22Rv1 (cell line): ENCODE measurements around the gene NDUFB8.

ENCODE experiments used
- ZFX ChIP-seq: fragments of 450-650 bp; IDR thresholded peaks from 2 replicates; pipeline ENCODE4 v1.6.1; 2017; ENCODE audit warnings: antibody characterized with exemption, borderline replicate concordance
- TF ChIP-seq, protein P1 (sequence below): fragments of 450-650 bp; IDR thresholded peaks from 2 replicates; pipeline ENCODE4 v1.5.1; 2017; ENCODE audit warnings: mild to moderate bottlenecking

DNA sequence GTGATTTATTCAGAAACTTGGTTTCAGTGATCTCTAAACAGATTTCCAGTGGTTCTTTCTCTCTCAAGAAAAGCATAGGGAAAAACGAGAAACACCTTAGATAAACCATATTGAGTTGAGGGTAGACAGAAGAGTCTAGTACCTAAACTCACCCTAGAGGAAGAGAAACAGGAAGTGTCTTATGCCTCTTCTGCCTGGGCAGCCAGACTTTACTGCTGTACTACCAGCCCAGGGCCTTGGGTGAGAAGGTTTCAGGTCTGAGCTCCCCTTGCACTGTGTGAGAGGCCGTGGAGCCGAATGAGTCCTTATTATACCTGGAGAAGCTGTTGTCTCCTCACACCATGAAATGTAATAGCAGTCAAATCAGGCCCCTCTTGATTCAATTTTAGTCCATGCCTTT is 24.3 kb upstream of the NDUFB8 start:
- TF ChIP-seq, protein P1, sequence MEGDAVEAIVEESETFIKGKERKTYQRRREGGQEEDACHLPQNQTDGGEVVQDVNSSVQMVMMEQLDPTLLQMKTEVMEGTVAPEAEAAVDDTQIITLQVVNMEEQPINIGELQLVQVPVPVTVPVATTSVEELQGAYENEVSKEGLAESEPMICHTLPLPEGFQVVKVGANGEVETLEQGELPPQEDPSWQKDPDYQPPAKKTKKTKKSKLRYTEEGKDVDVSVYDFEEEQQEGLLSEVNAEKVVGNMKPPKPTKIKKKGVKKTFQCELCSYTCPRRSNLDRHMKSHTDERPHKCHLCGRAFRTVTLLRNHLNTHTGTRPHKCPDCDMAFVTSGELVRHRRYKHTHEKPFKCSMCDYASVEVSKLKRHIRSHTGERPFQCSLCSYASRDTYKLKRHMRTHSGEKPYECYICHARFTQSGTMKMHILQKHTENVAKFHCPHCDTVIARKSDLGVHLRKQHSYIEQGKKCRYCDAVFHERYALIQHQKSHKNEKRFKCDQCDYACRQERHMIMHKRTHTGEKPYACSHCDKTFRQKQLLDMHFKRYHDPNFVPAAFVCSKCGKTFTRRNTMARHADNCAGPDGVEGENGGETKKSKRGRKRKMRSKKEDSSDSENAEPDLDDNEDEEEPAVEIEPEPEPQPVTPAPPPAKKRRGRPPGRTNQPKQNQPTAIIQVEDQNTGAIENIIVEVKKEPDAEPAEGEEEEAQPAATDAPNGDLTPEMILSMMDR: no peak
- no peak for TF ChIP-seq ZFX
